HepG2 (cell line): Measurements from ENCODE around the gene NUDT22. TPM values are rescaled to one million over a fixed set of nuclear protein-coding genes. Genes with fewer than 3 reads are reported as not detected.

Experiments used
- ATAC-seq: fragments of 200-7000 bp; cut with Tn5 transposase; 3 replicates; pipeline ENCODE4 v1.9.1; 2020; ENCODE audit warnings: mild to moderate bottlenecking, moderate library complexity
- BruUV-seq: library from RNA; stranded (reverse); fragments of 400-500 nt; replicated peaks from 2 replicates; lab custom pipeline; 2021; lab: Mats Ljungman, UMichigan
- CTCF ChIA-PET: fragments of 300-600 bp; formaldehyde crosslinking; extraction: SDS; loops from one replicate; lab custom pipeline; 2021; ENCODE audit warnings: low total read pairs, inconsistent platforms, low intra/inter-chr PET ratio; lab: Yijun Ruan, JAX
- POLR2A ChIA-PET: fragments of 350-600 bp; sonication (Branson Sonifier 250); formaldehyde crosslinking; loops from one replicate; lab custom pipeline; 2020; ENCODE audit warnings: antibody characterized with exemption, inconsistent platforms; lab: Yijun Ruan, JAX
- DNase-seq: peaks from one replicate; pipeline ENCODE4 v3.0.0-alpha.2; 2015; ENCODE audit warnings: low spot score
- FAIRE-seq: peaks from 3 replicates; lab custom pipeline; 2011; peaks lifted over from hg19 to GRCh38; lab: Jason Lieb, UNC
- H2AFZ ChIP-seq: one replicate; pipeline ENCODE4 v1.6.1; 2011; ENCODE audit warnings: low read length, inconsistent platforms
- H3K27ac ChIP-seq: fragments of 300-600 bp; 3 replicates; pipeline ENCODE4 v1.8.0; 2011; ENCODE audit warnings: mixed run types, mild to moderate bottlenecking, mixed read lengths, low read length, inconsistent platforms; ENCODE audit not compliant: insufficient read depth; ENCODE audit errors: extremely low read length
- H3K27me3 ChIP-seq, 2 experiments: fragments of 200-600 bp in 1 of 2; 2 replicates in 1 of 2; 3 replicates in 1 of 2; pipeline versions ENCODE4 v1.6.0 to v1.8.0; 2011; ENCODE audit warnings: low read length in 2 of 2, mild to moderate bottlenecking in 2 of 2, moderate library complexity in 2 of 2, inconsistent platforms in 1 of 2; ENCODE audit not compliant: insufficient read depth in 2 of 2, control insufficient read depth in 1 of 2
- H3K36me3 ChIP-seq, 2 experiments: fragments of 200-600 bp in 1 of 2; replicated peaks in 1 of 2; 2 replicates in 1 of 2; 3 replicates in 1 of 2; pipeline versions ENCODE4 v1.5.1 to v1.8.0; 2011; ENCODE audit warnings: low read length in 2 of 2, inconsistent platforms in 1 of 2; ENCODE audit not compliant: insufficient read depth in 2 of 2, control insufficient read depth in 1 of 2
- H3K4me1 ChIP-seq: 2 replicates; pipeline ENCODE4 v1.5.1; 2012; ENCODE audit warnings: low read length, inconsistent platforms; ENCODE audit not compliant: insufficient read depth
- H3K4me2 ChIP-seq: 2 replicates; pipeline ENCODE4 v1.6.0; 2011; ENCODE audit warnings: low read depth, low read length, inconsistent platforms
- H3K4me3 ChIP-seq, 3 experiments: fragments of 200-600 bp in 1 of 3; sonication (generic), shearing (Covaris generic) in 1 of 3; replicated peaks in 1 of 3; 2 replicates each; pipeline ENCODE4 v1.5.1; 2011 to 2016; ENCODE audit warnings: low read length in 3 of 3, inconsistent platforms in 2 of 3, low read depth in 2 of 3, mild to moderate bottlenecking in 2 of 3, control low read depth in 1 of 3, mixed read lengths in 1 of 3; ENCODE audit not compliant: insufficient read depth in 1 of 3
- H3K79me2 ChIP-seq: one replicate; pipeline ENCODE4 v1.6.1; 2011; ENCODE audit warnings: low read length, inconsistent platforms; ENCODE audit not compliant: insufficient read depth
- H3K9ac ChIP-seq: 2 replicates; pipeline ENCODE4 v1.6.0; 2011; ENCODE audit warnings: mild to moderate bottlenecking, low read depth, low read length, inconsistent platforms; ENCODE audit not compliant: insufficient read depth
- H3K9me3 ChIP-seq: 2 replicates; pipeline ENCODE4 v1.5.1; 2012; ENCODE audit warnings: mild to moderate bottlenecking, low read length
- H4K20me1 ChIP-seq: 2 replicates; pipeline ENCODE4 v1.6.0; 2011; ENCODE audit warnings: inconsistent platforms, mild to moderate bottlenecking, low read length, moderate library complexity; ENCODE audit not compliant: insufficient read depth
- ATF1 ChIP-seq: IDR thresholded peaks from 2 replicates; pipeline ENCODE4 v1.6.1; 2016; ENCODE audit warnings: mild to moderate bottlenecking, control low read depth
- FUBP1 ChIP-seq: sonication (generic); formaldehyde crosslinking; IDR thresholded peaks from 2 replicates; pipeline ENCODE4 v1.5.1; 2020; ENCODE audit warnings: missing genetic modification reagents, mild to moderate bottlenecking, borderline replicate concordance
- HIVEP1 ChIP-seq: sonication (generic); formaldehyde crosslinking; IDR thresholded peaks from 2 replicates; pipeline ENCODE4 v1.4.0; 2020; ENCODE audit warnings: mild to moderate bottlenecking, missing genetic modification reagents
- HOXA9 ChIP-seq: sonication (generic); formaldehyde crosslinking; IDR thresholded peaks from 2 replicates; pipeline ENCODE4 v1.8.1; 2022; ENCODE audit warnings: missing genetic modification reagents, mild to moderate bottlenecking, moderate library complexity, borderline replicate concordance
- NFIB ChIP-seq: sonication (generic); formaldehyde crosslinking; IDR thresholded peaks from 2 replicates; pipeline ENCODE4 v1.9.0; 2021; ENCODE audit warnings: missing genetic modification reagents, mild to moderate bottlenecking, borderline replicate concordance
- SOX13 ChIP-seq, 3 experiments: fragments of 450-650 bp in 1 of 3; sonication (generic) in 1 of 3; formaldehyde crosslinking in 1 of 3; IDR thresholded peaks in 2 of 3; conservative IDR thresholded peaks in 1 of 3; 2 replicates each; pipeline versions ENCODE4 v1.5.0 to v1.6.1; 2016 to 2020; ENCODE audit warnings: antibody characterized with exemption in 1 of 3, mild to moderate bottlenecking in 1 of 3, missing compliant biosample characterization in 1 of 3, missing genetic modification reagents in 1 of 3, moderate library complexity in 1 of 3
- TEAD2 ChIP-seq: sonication (generic); formaldehyde crosslinking; IDR thresholded peaks from 2 replicates; pipeline ENCODE4 v1.9.0; 2021; ENCODE audit warnings: missing genetic modification reagents
- ZFP37 ChIP-seq: sonication (generic); formaldehyde crosslinking; IDR thresholded peaks from 2 replicates; pipeline ENCODE4 v1.4.0; 2020; ENCODE audit warnings: missing genetic modification reagents, borderline replicate concordance
- ZKSCAN5 ChIP-seq: sonication (generic); formaldehyde crosslinking; IDR thresholded peaks from 2 replicates; pipeline ENCODE4 v1.5.1; 2020; ENCODE audit warnings: mild to moderate bottlenecking, missing genetic modification reagents
- ZNF263 ChIP-seq: sonication (generic); formaldehyde crosslinking; IDR thresholded peaks from 2 replicates; pipeline ENCODE4 v1.4.0; 2020; ENCODE audit warnings: missing genetic modification reagents
- WGBS: methylation state at CpG from one replicate; pipeline ENCODE4 v1.1.6; 2017; ENCODE audit warnings: low lambda C conversion rate; 5-methylcytosine and 5-hydroxymethylcytosine counted together
- in situ Hi-C: cut with HindIII; loops from 2 replicates; pipeline ENCODE4 v1.10.0; 2017; ENCODE audit warnings: low pct_unique_long_range_greater_than_20kb; ENCODE audit not compliant: extremely low pct_ligation_motif_present
- intact Hi-C: fragments of 100-400 bp; cut with micrococcal nuclease; formaldehyde crosslinking; loops from one replicate; pipeline ENCODE4 v1.10.0; 2022; ENCODE audit not compliant: unreplicated experiment
- polyA plus RNA-seq, 8 experiments: library from polyadenylated mRNA; depleted of rRNA in 3 of 8; stranded (reverse) in 7 of 8; unstranded in 1 of 8; fragments of >200 nt; fragmentation: Illumina TruSeq in 4 of 8; extraction: Trizol in 4 of 8; gene quantifications; 2 replicates each; pipeline versions ENCODE4 v1.2.1 to v1.2.3, GENCODE V29; 2011 to 2016; ENCODE audit warnings: low read depth in 4 of 8, missing spikeins in 1 of 8, mixed read lengths in 1 of 8; ENCODE audit not compliant: insufficient read depth in 1 of 8
- total RNA-seq, 5 experiments: library from RNA; depleted of rRNA; stranded (reverse); fragments of >200 nt; fragmentation: Illumina TruSeq; extraction: Trizol; gene quantifications; 2 replicates each; pipeline ENCODE4 v1.2.3, GENCODE V29; 2016; ENCODE audit warnings: low read depth in 1 of 5
- TF ChIP-seq, protein P1 (sequence below), 2 experiments: sonication (generic) in 1 of 2; formaldehyde crosslinking in 1 of 2; IDR thresholded peaks; 2 replicates each; pipeline versions ENCODE4 v1.6.1 to v1.9.0; 2014 to 2022; ENCODE audit warnings: antibody characterized with exemption in 1 of 2, borderline replicate concordance in 1 of 2, inconsistent platforms in 1 of 2, low read depth in 1 of 2, missing genetic modification reagents in 1 of 2
- TF ChIP-seq, protein P2 (sequence below): sonication (generic); formaldehyde crosslinking; IDR thresholded peaks from 2 replicates; pipeline ENCODE4 v1.8.1; 2022; ENCODE audit warnings: low read depth, mild to moderate bottlenecking, missing genetic modification reagents

NUDT22 gene
- total and polyA plus RNA-seq, 2 of the 13 experiments (the other 11 are each of a cell fraction or from before 2014, with no cell fraction given): 33.5 to 39.8 TPM

DNA sequence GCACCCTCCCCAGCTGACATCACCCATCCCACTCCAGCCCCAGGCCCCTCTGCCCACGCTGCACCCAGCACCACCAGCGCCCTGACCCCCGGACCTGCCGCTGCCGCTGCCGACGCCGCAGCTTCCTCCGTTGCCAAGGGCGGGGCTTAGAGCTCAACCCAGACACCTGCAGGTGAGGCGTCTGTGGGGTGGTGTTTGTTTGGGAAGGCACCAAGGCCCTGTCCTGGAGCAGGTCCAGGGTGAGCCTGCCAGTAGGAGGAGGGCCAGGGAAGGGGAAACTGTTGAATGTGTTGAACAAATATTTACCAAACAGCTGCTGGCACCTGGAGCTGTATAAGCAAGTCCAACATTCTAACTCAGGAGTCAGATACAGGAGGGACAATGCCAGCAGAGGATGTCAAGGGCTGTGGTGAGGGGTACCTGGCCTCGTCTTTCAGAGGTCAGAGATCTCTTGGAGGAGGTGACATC, 11.4 kb downstream of the NUDT22 start:
- Histone ChIP-seq H4K20me1 (no peaks in the 10 kb centered on the region), H3K27me3 (no peaks in the 10 kb centered on the region; a peak in 1 of 5 replicates), H3K9me3 (no peaks in the 10 kb centered on the region), H3K36me3 (no peaks in the 10 kb centered on the region; a peak in 1 of 5 replicates), H3K27ac (peak overlapping the region; percentile 60), H3K79me2 (peaks cover 8% of the 10 kb centered on the region), H2AFZ (no peak overlapping the region), H3K4me3 (peak overlapping the region in 2 of 3 experiments; percentile 18 to 54; a peak in 2 of 6 replicates), H3K4me1 (peaks cover 62% of the 10 kb centered on the region), H3K4me2 (peak overlapping the region; percentile 61), H3K9ac (peak overlapping the region; percentile 36)
- ATAC-seq (peak; percentile 24), DNase-seq (peak; percentile 87), FAIRE-seq (peak; percentile 91)
- BruUV-seq: no TSS peak
- ChIA-PET POLR2A (interaction anchor here (0.8 to 2.3 kb wide), 13 partner anchors 9 to 1381 kb away, joined by 3 to 31 read pairs (median 5); partner anchors contain the start of genes MACROD1, NUDT22, PLCB3 and PPP1R14B), CTCF (no interaction called here)
- intact Hi-C loops: no loop called here
- in situ Hi-C loops: no loop called here
- WGBS: 4% methylated on average over 11 of the region's 12 CpGs
- TF ChIP-seq HOXA9 (CRISPR knock-in tag) (peak; percentile 51; the same call in 1 of the 2 replicates), TEAD2 (CRISPR knock-in tag) (no peak), ZFP37 (CRISPR knock-in tag) (no peak), ZKSCAN5 (CRISPR knock-in tag) (no peak), ATF1 (no peak), SOX13 (IDR thresholded peaks at IDR 0.05) (no peak), SOX13 (CRISPR knock-in tag; conservative IDR thresholded peaks at IDR 0.05 in 1 of 2, IDR thresholded peaks at IDR 0.05 in 1 of 2) (peak in 1 of 2 experiments; percentile 65; a peak in 2 of 4 replicates), HIVEP1 (CRISPR knock-in tag) (peak; percentile 79; the same call in 1 of the 2 replicates), ZNF263 (CRISPR knock-in tag) (0 out of 2 replicates have a peak, but pooled peaks have one; percentile 38), FUBP1 (no peak), NFIB (CRISPR knock-in tag) (no peak)
- TF ChIP-seq, protein P1, sequence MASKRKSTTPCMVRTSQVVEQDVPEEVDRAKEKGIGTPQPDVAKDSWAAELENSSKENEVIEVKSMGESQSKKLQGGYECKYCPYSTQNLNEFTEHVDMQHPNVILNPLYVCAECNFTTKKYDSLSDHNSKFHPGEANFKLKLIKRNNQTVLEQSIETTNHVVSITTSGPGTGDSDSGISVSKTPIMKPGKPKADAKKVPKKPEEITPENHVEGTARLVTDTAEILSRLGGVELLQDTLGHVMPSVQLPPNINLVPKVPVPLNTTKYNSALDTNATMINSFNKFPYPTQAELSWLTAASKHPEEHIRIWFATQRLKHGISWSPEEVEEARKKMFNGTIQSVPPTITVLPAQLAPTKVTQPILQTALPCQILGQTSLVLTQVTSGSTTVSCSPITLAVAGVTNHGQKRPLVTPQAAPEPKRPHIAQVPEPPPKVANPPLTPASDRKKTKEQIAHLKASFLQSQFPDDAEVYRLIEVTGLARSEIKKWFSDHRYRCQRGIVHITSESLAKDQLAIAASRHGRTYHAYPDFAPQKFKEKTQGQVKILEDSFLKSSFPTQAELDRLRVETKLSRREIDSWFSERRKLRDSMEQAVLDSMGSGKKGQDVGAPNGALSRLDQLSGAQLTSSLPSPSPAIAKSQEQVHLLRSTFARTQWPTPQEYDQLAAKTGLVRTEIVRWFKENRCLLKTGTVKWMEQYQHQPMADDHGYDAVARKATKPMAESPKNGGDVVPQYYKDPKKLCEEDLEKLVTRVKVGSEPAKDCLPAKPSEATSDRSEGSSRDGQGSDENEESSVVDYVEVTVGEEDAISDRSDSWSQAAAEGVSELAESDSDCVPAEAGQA (IDR thresholded peaks at IDR 0.05; ENCODE audit: low read depth): no peak
- TF ChIP-seq, protein P1 (CRISPR knock-in tag; IDR thresholded peaks at IDR 0.05; ENCODE audit: borderline replicate concordance): no peak
- TF ChIP-seq, protein P2, sequence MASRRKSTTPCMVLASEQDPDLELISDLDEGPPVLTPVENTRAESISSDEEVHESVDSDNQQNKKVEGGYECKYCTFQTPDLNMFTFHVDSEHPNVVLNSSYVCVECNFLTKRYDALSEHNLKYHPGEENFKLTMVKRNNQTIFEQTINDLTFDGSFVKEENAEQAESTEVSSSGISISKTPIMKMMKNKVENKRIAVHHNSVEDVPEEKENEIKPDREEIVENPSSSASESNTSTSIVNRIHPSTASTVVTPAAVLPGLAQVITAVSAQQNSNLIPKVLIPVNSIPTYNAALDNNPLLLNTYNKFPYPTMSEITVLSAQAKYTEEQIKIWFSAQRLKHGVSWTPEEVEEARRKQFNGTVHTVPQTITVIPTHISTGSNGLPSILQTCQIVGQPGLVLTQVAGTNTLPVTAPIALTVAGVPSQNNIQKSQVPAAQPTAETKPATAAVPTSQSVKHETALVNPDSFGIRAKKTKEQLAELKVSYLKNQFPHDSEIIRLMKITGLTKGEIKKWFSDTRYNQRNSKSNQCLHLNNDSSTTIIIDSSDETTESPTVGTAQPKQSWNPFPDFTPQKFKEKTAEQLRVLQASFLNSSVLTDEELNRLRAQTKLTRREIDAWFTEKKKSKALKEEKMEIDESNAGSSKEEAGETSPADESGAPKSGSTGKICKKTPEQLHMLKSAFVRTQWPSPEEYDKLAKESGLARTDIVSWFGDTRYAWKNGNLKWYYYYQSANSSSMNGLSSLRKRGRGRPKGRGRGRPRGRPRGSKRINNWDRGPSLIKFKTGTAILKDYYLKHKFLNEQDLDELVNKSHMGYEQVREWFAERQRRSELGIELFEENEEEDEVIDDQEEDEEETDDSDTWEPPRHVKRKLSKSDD (CRISPR knock-in tag): no peak
